ENCODE measurements around the gene HOXD10.

- TF ChIP-seq, protein P1, sequence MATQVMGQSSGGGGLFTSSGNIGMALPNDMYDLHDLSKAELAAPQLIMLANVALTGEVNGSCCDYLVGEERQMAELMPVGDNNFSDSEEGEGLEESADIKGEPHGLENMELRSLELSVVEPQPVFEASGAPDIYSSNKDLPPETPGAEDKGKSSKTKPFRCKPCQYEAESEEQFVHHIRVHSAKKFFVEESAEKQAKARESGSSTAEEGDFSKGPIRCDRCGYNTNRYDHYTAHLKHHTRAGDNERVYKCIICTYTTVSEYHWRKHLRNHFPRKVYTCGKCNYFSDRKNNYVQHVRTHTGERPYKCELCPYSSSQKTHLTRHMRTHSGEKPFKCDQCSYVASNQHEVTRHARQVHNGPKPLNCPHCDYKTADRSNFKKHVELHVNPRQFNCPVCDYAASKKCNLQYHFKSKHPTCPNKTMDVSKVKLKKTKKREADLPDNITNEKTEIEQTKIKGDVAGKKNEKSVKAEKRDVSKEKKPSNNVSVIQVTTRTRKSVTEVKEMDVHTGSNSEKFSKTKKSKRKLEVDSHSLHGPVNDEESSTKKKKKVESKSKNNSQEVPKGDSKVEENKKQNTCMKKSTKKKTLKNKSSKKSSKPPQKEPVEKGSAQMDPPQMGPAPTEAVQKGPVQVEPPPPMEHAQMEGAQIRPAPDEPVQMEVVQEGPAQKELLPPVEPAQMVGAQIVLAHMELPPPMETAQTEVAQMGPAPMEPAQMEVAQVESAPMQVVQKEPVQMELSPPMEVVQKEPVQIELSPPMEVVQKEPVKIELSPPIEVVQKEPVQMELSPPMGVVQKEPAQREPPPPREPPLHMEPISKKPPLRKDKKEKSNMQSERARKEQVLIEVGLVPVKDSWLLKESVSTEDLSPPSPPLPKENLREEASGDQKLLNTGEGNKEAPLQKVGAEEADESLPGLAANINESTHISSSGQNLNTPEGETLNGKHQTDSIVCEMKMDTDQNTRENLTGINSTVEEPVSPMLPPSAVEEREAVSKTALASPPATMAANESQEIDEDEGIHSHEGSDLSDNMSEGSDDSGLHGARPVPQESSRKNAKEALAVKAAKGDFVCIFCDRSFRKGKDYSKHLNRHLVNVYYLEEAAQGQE (IDR thresholded peaks at IDR 0.05; ENCODE audit: insufficient replicate concordance, low read depth) = no peak
- no peak for TF ChIP-seq CTCF (IDR thresholded peaks at IDR 0.05; ENCODE audit: insufficient read depth, low read length)
- no peak for TF ChIP-seq POLR2AphosphoS5 (IDR thresholded peaks at IDR 0.05; ENCODE audit: low read depth)
Measured at GRCh38 chr2:176163672-176164056, 47.1 kb downstream of the HOXD10 start.

Data from HL-60 (cell line).